ENCODE results near the gene CPVL.

- no peak for TF ChIP-seq CTCF (IDR thresholded peaks at IDR 0.05)
- TF ChIP-seq POLR2A (IDR thresholded peaks at IDR 0.05): no peak
Observed at GRCh38 chr7:29146057-29146706, at the start of gene CPVL.

Data from breast epithelium (tissue), 3 donors.